Epithelial cell of esophagus (primary cell): ENCODE results near the gene IL1RL2.

ENCODE experiments used
- DNase-seq: peaks from one replicate; pipeline ENCODE4 v3.0.0; 2010; ENCODE audit warnings: low read depth
- H3K4me3 ChIP-seq: 2 replicates; pipeline ENCODE4 v1.5.1; 2011; ENCODE audit warnings: mild to moderate bottlenecking, low read length, control low read depth
- CTCF ChIP-seq: IDR thresholded peaks from 2 replicates; pipeline ENCODE4 v1.5.1; 2011; ENCODE audit warnings: low read depth, mild to moderate bottlenecking, low read length, control low read depth, inconsistent platforms; ENCODE audit not compliant: insufficient read depth; ENCODE audit errors: missing control alignments

The IL1RL2 gene

DNA sequence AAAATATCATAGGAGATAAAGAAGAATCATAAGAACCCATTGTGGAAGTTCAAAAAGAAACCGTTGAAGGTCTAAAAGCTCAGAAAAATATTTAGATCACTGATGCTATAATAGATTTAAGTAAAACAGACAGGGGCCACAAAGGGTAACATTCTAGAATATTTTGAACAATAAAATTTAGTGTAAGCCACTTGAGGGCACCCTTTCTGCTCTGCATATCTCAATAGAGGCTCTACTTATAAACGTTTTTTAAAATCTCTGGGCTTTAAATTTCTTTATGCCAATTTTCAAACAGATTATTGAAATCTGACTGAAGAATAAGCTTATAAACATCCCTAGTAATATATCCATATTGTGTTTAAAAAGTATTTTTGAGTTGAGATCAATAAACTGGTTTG is 66.9 kb downstream of the IL1RL2 start:
- no peak overlapping the region for H3K4me3 ChIP-seq
- TF ChIP-seq CTCF: no peak
- no peak for DNase-seq

- H3K4me3 ChIP-seq: no peak overlapping the region
- TF ChIP-seq CTCF: no peak
- DNase-seq: no peak
These were observed 69.5 kb downstream of the IL1RL2 start for GRCh38 chr2:102256276-102256675.

DNA sequence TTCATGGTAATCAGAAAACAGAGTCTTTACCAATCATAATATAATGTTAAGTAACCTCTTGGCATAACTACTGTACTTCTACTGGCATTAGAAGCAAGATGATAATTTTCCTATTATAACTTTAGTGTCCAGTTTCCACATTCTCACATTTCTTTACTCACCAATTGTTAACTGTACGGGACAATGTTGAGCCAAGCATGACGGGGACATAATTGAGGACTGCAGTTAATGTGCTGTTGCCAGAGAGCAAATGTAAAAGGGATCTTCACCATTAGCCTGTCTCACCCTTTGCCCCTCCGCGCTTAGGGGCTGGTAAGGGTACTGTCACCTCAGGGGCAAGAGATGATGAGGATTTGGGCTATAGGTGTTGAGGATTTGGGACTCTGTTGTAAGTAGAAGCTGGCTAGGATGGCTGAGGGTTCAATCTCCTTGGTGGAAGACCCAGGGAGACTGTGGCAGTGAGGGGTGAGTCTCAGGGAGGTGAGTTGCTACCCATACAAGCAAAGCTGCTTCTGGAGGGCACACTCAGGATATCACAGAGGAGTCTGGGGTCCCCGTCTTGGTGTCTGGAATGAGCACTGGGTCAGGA is 70.1 kb downstream of the IL1RL2 start:
- no peak for TF ChIP-seq CTCF
- H3K4me3 ChIP-seq: no peak overlapping the region
- DNase-seq: no peak

DNA sequence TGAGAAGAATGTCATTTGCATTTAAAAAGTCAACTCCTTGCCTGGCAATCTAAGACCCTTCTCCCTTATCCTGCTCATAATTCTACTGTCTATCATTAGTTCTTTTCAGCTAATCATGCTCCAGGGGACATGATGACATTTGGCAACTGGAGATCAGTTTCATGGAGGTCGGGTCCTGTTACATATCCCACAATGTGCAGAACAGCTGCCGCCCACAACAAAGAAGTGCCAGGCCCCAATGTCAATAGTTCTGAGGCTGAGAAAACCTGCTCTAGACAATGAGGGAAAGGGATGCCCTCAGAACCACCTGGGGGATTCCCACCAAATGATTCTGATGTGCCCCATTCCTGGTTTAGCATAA is 71.2 kb downstream of the IL1RL2 start:
- no peak for DNase-seq
- TF ChIP-seq CTCF: no peak
- H3K4me3 ChIP-seq: no peak overlapping the region

DNA sequence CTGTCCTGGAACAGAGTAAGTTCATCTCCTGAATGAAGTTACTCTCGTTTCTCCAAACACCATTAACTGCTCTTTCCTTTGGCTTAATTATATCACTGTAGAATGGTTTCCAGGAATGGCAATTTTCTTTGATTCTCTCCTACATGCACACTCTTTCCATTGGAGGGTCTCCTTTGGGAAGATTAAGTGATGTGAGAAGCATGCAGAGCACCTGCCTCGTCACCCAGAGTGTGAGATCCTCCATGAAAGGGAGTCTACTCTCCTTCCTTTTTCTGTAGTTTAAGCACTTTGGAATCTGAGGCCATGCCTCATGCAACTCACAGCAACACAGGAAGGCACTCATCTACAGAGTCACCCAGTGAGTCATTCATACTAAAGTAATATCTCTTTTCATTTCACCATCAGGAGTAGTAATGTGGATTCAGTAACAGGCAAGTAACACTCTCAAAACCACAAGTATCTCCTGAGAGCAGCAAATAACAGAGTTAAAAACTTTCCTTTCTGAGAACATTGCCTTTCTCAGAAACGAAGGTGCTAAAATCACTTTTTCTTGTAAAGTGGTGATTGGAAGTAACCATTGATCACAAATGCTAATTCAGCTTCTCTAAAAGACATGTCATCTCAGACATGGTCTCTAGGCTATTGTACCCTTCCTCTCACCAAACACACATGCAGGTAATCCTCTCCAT is 71.7 kb downstream of the IL1RL2 start:
- no peak for TF ChIP-seq CTCF
- H3K4me3 ChIP-seq: no peak overlapping the region
- DNase-seq: peak; percentile 94

- peak; percentile 47 for DNase-seq
- H3K4me3 ChIP-seq: no peak overlapping the region
- TF ChIP-seq CTCF: no peak
These were observed 74.8 kb downstream of the IL1RL2 start for GRCh38 chr2:102261467-102262135.
